T-helper 17 cell (primary cell): ENCODE results near the gene LGI2. TPM values are rescaled to one million over a fixed set of nuclear protein-coding genes. Genes with fewer than 3 reads are reported as not detected.
"Not testable (repeated sequence)": the region's sequence is repeated elsewhere in the genome, so short reads cannot be mapped to it uniquely, and the experiment has no call there.

Experiments used
- ATAC-seq: fragments of 150-1000 bp; cut with Tn5 transposase; 2 replicates; pipeline ENCODE4 v1.10.0; 2021; ENCODE audit warnings: mild to moderate bottlenecking, moderate library complexity
- DNase-seq, 3 donors: peaks; one replicate each; pipeline versions ENCODE4 v3.0.0 to v3.0.0-alpha.2; 2020 to 2021
- H3K9me3 ChIP-seq: one replicate; pipeline ENCODE4 v1.7.0; 2013; ENCODE audit warnings: low read length, mild to moderate bottlenecking; ENCODE audit not compliant: control insufficient read depth, poor library complexity, severe bottlenecking
- H3K27ac Mint-ChIP-seq: one replicate; pipeline ENCODE4 v1.8.0; 2022; ENCODE audit warnings: mild to moderate bottlenecking, moderate library complexity, mixed read lengths
- H3K27me3 Mint-ChIP-seq: one replicate; pipeline ENCODE4 v1.8.0; 2022; ENCODE audit warnings: mixed read lengths
- H3K36me3 Mint-ChIP-seq: one replicate; pipeline ENCODE4 v1.8.0; 2022; ENCODE audit warnings: low read depth, mixed read lengths
- H3K4me1 Mint-ChIP-seq: one replicate; pipeline ENCODE4 v1.8.0; 2022; ENCODE audit warnings: mild to moderate bottlenecking, mixed read lengths
- H3K4me3 Mint-ChIP-seq: one replicate; pipeline ENCODE4 v1.8.0; 2022; ENCODE audit warnings: mild to moderate bottlenecking, moderate library complexity, mixed read lengths
- total RNA-seq, 4 donors: library from RNA in 2 of 4; stranded (reverse) in 2 of 4; gene quantifications; one replicate each; pipeline ENCODE4 v1.2.3 and lab custom pipeline; 2022 to 2026

LGI2 gene
- total RNA-seq, 2 donors from 2014 or later = not detected

DNA sequence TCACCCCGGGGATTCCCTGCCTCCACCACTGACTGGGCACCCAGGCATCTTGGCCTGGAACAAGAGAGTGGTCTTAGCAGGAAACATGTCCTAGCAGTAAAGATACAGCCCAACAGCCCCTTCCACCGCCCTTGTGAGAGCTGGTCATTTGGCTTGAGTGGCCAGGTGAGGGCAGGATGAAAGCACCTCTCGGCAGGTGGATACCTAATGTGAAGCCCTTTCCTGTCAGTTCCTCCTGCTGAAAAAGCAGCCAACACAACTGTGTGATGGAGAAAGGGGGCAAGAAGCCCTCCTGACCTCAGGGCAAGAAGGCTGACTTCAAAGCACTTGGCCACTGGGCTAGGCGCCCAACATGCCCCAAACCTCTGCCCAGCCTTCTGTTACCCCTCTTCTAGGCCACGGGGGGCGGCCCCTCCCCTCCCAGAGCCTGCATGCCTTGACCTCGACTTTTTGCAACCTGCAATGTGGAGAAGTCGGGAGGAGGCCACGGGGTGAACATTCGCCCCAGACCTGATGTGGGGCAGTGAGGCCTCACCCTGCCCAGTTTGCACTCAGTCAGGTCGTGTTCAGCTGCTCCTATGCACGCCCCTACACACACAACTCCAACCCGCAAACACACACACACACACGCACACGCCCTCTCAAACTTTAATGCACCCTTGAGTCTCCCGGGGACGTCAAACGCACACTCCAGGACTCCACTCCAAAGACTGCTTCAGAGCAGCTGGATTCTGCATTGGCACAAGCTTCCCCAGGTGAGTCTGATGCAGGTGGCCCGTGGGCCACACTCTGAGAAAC, 1.1 kb downstream of the LGI2 start:
- H3K36me3 Mint-ChIP-seq = peaks cover 2% of the 10 kb centered on the region
- H3K27ac Mint-ChIP-seq = no peak overlapping the region
- H3K4me1 Mint-ChIP-seq = peaks cover 7% of the 10 kb centered on the region
- H3K4me3 Mint-ChIP-seq = peak overlapping the region; percentile 15
- DNase-seq (no peak), ATAC-seq (no peak)
- no peaks in the 10 kb centered on the region for H3K9me3 ChIP-seq
- H3K27me3 Mint-ChIP-seq = peaks cover 66% of the 10 kb centered on the region

GRCh38 chr4:25028851-25029250, 1.9 kb downstream of the LGI2 start:
- no peak overlapping the region for H3K27ac Mint-ChIP-seq
- no peak for ATAC-seq
- H3K4me1 Mint-ChIP-seq = peaks cover 7% of the 10 kb centered on the region
- peaks cover 3% of the 10 kb centered on the region for H3K36me3 Mint-ChIP-seq
- H3K4me3 Mint-ChIP-seq = no peak overlapping the region
- peaks cover 74% of the 10 kb centered on the region for H3K27me3 Mint-ChIP-seq
- no peak for DNase-seq
- no peaks in the 10 kb centered on the region for H3K9me3 ChIP-seq

DNA sequence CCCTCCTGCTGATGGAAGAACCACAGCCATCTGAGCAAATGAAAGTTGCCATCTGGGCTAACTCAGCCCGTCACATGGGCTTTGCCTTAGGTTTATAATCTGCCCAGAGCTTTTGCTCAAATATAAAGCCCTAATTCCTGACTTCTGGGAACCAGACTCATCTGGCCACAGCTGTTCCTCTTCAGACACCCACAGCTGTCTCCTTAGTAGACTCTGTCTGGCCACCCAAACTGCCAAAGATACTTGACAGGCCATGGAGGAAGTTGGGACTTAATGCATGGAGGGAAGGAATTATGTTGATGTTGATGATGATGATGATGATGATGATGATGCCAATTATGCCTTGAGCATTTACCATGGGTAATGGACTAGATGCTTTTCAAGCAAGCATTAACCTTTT, 8.0 kb downstream of the LGI2 start:
- Mint-ChIP-seq H3K27me3 (peaks cover 71% of the 10 kb centered on the region), H3K4me1 (peaks cover 2% of the 10 kb centered on the region)

DNA sequence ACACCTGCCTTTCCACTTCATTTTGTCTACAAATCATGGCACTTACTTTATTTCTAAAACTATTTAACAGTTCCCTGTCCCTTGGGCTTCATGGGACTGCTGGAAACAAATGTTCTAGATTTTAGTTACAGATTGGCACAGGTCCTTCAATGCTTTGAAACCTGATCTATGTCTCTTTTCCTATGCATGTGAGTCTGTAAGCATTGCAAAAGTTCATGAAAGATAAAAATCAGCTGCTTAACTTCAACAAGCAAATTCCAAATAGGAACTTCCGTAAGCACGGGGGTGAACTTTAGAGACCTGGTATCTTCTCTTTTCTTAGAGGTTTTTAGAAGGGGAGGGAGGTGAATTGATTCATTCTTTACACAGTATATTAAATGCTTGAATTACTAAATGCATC, 9.5 kb downstream of the LGI2 start:
- peaks cover 2% of the 10 kb centered on the region for H3K4me1 Mint-ChIP-seq
- H3K27ac Mint-ChIP-seq = no peak overlapping the region
- DNase-seq (no peak), ATAC-seq (no peak)
- H3K9me3 ChIP-seq = no peaks in the 10 kb centered on the region
- H3K4me3 Mint-ChIP-seq = no peak overlapping the region
- H3K36me3 Mint-ChIP-seq = peaks cover 3% of the 10 kb centered on the region
- H3K27me3 Mint-ChIP-seq = peaks cover 64% of the 10 kb centered on the region

More for the DNA sequence above, 8.0 kb downstream of the LGI2 start:
- Mint-ChIP-seq H3K4me3 (no peak overlapping the region), H3K27ac (no peak overlapping the region), H3K36me3 (peaks cover 3% of the 10 kb centered on the region)
- no peak for ATAC-seq
- no peak for DNase-seq
- no peaks in the 10 kb centered on the region for H3K9me3 ChIP-seq

GRCh38 chr4:25020236-25020635, 10.5 kb downstream of the LGI2 start:
- H3K9me3 ChIP-seq = no peaks in the 10 kb centered on the region
- H3K36me3 Mint-ChIP-seq = peaks cover 2% of the 10 kb centered on the region
- no peak overlapping the region for H3K4me3 Mint-ChIP-seq
- peaks cover 55% of the 10 kb centered on the region for H3K27me3 Mint-ChIP-seq
- peaks cover 2% of the 10 kb centered on the region for H3K4me1 Mint-ChIP-seq
- ATAC-seq (no peak), DNase-seq (no peak)
- no peak overlapping the region for H3K27ac Mint-ChIP-seq

- ATAC-seq = no peak
Observed at GRCh38 chr4:25019501-25019900, 11.2 kb downstream of the LGI2 start.

DNA sequence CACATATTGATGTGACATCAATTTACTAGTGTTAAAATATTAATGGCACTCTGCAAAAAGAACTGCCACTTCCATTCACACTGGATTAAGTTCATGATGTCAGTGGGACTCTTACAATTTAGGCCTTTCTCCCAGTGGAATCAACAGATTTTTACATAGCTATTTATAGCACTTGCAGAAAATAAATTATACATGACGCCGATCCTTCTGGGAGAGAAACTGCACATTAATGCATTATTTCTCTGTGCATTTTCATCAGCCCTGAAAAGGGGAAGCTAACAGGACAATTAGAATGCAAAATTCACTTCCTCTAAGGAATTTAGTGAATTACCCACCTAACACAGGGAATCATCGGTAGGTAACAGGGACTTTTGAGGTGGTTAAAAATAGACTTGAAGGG, 15.7 kb downstream of the LGI2 start:
- no peaks in the 10 kb centered on the region for H3K4me1 Mint-ChIP-seq
- H3K27me3 Mint-ChIP-seq = peaks cover 32% of the 10 kb centered on the region
- ATAC-seq (no peak), DNase-seq (no peak)
- no peak overlapping the region for H3K27ac Mint-ChIP-seq
- H3K36me3 Mint-ChIP-seq = no peaks in the 10 kb centered on the region
- no peaks in the 10 kb centered on the region for H3K9me3 ChIP-seq
- no peak overlapping the region for H3K4me3 Mint-ChIP-seq

More at GRCh38 chr4:25019501-25019900, 11.2 kb downstream of the LGI2 start:
- Mint-ChIP-seq H3K27ac (no peak overlapping the region), H3K4me3 (no peak overlapping the region), H3K36me3 (peaks cover 2% of the 10 kb centered on the region), H3K27me3 (peaks cover 52% of the 10 kb centered on the region), H3K4me1 (peaks cover 2% of the 10 kb centered on the region)
- no peak for DNase-seq
- H3K9me3 ChIP-seq = no peaks in the 10 kb centered on the region

DNA sequence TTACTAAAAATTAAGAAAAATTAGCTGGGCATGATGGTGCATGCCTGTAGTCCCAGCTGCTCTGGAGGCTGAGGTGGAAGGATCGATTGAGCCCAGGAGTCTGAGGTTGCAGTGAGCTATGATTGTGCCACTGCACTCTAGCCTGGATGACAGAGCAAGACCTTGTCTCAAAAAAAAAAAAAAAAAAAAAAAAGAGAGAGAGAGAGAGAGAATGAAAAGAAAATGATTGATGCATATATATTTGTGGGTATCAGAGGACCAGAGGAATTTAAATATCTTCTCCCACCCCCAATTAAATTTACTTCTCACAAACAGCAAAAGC, 16.1 kb downstream of the LGI2 start:
- DNase-seq, H3K36me3 Mint-ChIP-seq, ATAC-seq, H3K9me3 ChIP-seq, H3K27ac Mint-ChIP-seq, H3K4me3 Mint-ChIP-seq, H3K4me1 Mint-ChIP-seq: not testable (repeated sequence)
- peaks cover 29% of the 10 kb centered on the region for H3K27me3 Mint-ChIP-seq

DNA sequence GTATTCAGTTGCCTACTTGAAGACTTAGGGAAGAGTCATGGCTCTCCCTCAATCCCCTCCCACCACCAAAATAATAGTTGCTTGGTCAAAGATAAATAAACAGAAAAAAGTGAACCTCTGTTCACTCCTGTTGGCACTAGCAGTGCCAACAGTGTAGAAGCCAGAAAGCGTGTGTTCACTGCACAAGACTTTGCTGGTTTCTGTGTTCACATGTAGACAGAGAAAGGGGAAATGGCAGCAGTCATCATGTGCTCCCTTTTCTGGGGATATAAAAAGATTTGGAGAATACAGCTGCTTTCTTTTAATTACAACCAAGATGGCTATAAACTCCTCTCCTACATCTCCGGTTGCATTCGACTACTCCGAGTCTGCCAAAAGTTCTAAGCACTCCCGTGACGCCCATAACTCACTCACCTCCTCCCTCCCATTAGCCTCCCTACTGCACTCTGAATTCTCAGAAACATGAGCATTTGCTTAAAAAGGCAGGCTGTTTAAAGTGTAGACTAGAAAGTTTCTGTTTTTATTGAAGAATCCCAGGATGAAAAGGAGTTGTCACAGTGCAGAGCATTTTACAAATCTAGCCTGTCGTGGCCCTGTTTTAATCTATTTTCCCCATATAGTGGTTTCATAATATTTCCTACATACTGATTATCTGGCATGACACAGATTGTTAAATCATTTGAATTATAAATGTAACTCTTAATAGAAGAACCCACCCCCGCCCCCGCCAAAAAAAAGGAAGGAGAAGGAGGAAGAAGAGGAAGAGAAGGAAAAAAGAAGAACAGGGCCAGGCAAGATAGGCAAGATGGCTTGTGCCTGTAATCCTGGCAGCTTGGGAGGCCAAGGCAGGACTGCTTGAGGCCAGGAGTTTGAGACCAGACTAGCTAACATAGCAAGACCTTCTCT, 16.7 kb downstream of the LGI2 start:
- peaks cover 2% of the 10 kb centered on the region for H3K36me3 Mint-ChIP-seq
- DNase-seq = no peak
- no peak for ATAC-seq
- H3K4me1 Mint-ChIP-seq = no peaks in the 10 kb centered on the region
- no peaks in the 10 kb centered on the region for H3K9me3 ChIP-seq
- peaks cover 27% of the 10 kb centered on the region for H3K27me3 Mint-ChIP-seq
- H3K27ac Mint-ChIP-seq = no peak overlapping the region
- no peak overlapping the region for H3K4me3 Mint-ChIP-seq

DNA sequence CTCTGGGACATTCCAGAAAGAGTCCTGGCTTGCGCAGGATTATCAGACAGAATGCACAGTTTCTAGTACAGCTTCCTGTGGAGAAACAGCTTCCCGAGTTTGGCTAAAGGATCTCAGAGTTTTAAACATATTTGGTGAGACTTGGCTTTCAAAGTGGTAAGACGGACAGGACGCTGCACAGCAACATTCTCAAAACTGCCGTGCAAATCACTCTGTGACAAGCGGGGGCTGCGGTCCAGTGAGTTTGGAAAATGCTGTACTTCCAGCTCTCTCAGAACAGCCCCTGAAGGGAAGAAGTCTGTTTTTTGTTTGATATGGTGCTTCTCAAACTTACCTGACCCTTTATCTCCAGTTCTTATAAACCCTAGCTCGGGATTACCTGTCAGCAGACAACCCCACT, 18.1 kb downstream of the LGI2 start:
- no peaks in the 10 kb centered on the region for H3K9me3 ChIP-seq
- no peak for DNase-seq
- Mint-ChIP-seq H3K4me1 (no peaks in the 10 kb centered on the region), H3K4me3 (no peak overlapping the region), H3K36me3 (peaks cover 2% of the 10 kb centered on the region), H3K27me3 (peaks cover 19% of the 10 kb centered on the region), H3K27ac (no peak overlapping the region)
- no peak for ATAC-seq

GRCh38 chr4:25011135-25011866, 19.4 kb downstream of the LGI2 start:
- peaks cover 13% of the 10 kb centered on the region for H3K27me3 Mint-ChIP-seq
- H3K4me1 Mint-ChIP-seq = no peaks in the 10 kb centered on the region
- no peaks in the 10 kb centered on the region for H3K9me3 ChIP-seq
- H3K4me3 Mint-ChIP-seq = no peak overlapping the region
- no peak for ATAC-seq
- no peak for DNase-seq
- H3K36me3 Mint-ChIP-seq = peaks cover 2% of the 10 kb centered on the region
- no peak overlapping the region for H3K27ac Mint-ChIP-seq

DNA sequence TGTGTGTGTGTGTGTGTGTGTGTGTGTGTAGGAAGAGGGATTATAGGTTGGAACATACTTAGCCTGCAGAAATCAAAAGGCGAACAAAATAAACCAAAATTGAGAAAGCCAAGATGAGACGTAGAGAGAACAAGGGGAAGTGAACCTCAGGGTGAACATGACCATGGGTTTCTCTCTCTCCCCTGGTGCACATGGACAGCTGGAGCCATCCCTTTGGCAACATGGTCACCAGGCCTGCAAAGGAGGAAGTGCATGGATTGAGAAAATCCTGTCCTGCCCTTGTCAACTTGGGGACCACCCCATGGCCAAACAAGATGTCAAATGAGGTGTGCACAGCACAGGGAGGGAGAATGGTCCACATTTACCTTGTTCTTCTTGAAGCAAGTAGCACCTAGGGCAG, 23.1 kb downstream of the LGI2 start:
- DNase-seq (no peak), ATAC-seq (no peak)
- Mint-ChIP-seq H3K27ac (no peak overlapping the region), H3K36me3 (peaks cover 2% of the 10 kb centered on the region), H3K4me1 (no peaks in the 10 kb centered on the region), H3K4me3 (no peak overlapping the region), H3K27me3 (peaks cover 20% of the 10 kb centered on the region)
- H3K9me3 ChIP-seq = no peaks in the 10 kb centered on the region

DNA sequence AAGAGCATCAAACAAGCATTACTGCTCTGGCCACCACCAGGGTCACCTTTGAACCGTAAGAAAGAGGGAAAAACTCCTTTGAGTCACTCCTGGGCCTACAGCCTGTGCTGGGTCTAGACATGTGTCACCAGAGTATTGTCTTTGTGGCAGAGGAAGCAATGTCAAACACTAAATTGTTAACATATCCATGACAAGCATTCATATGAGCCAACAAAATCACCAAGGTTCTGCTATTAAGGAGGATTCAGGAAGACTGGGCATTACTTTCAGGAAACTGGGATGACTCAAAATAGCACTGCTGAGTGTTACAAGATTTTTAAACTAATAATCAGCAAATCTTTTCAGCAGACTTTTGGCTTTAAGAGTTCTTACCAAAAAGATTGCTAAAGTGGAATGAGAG, 28.1 kb downstream of the LGI2 start:
- no peak overlapping the region for H3K4me3 Mint-ChIP-seq
- no peaks in the 10 kb centered on the region for H3K4me1 Mint-ChIP-seq
- DNase-seq (no peak), ATAC-seq (no peak)
- H3K27me3 Mint-ChIP-seq = peaks cover 45% of the 10 kb centered on the region
- H3K36me3 Mint-ChIP-seq = no peaks in the 10 kb centered on the region
- no peak overlapping the region for H3K27ac Mint-ChIP-seq
- no peaks in the 10 kb centered on the region for H3K9me3 ChIP-seq
